Hypothalamus (tissue), 51 donors: ENCODE measurements around the gene PPP1R1A.

Source experiments
- DNase-seq, 51 donors: peaks; one replicate each; lab custom pipeline; 2025; lab: John Stamatoyannopoulos, UW

PPP1R1A gene

GRCh38 chr12:54588110-54588889 is at the start of gene PPP1R1A:
TSS of gene PPP1R1A (minus strand) at chr12:54588659. CDS start at chr12:54588488, 171 bp downstream.
- DNase-seq, result peak in 18 of 51 donors; percentile 5 to 47 (median 23)

- DNase-seq, result no peak
These were observed 46.3 kb upstream of the PPP1R1A start, which contains the start of gene LACRT for GRCh38 chr12:54634795-54635194. TSS of gene LACRT (minus strand) at chr12:54634895. CDS start at chr12:54634841, 54 bp downstream.

GRCh38 chr12:54631988-54632728 is 43.7 kb upstream of the PPP1R1A start:
- DNase-seq, result peak in 1 of 51 donors; percentile 56

- DNase-seq, result peak in 1 of 51 donors; percentile 56
These were observed 43.1 kb upstream of the PPP1R1A start for GRCh38 chr12:54631551-54631950.

- DNase-seq, result no peak
These were observed 41.5 kb upstream of the PPP1R1A start for GRCh38 chr12:54629925-54630324.

GRCh38 chr12:54628186-54628846 is 39.9 kb upstream of the PPP1R1A start:
- DNase-seq, result no peak

GRCh38 chr12:54627304-54627703 is 38.8 kb upstream of the PPP1R1A start:
- DNase-seq, result no peak

- no peak for DNase-seq
These were observed 37.1 kb upstream of the PPP1R1A start for GRCh38 chr12:54625598-54625997.

GRCh38 chr12:54624315-54625279 is 36.1 kb upstream of the PPP1R1A start:
- no peak for DNase-seq

- no peak for DNase-seq
These were observed 34.2 kb upstream of the PPP1R1A start for GRCh38 chr12:54622463-54623183.

GRCh38 chr12:54616933-54617680 is 28.6 kb upstream of the PPP1R1A start:
- no peak for DNase-seq

GRCh38 chr12:54612225-54612750 is 23.8 kb upstream of the PPP1R1A start:
- DNase-seq, result no peak

- DNase-seq, result no peak
These were observed 23.3 kb upstream of the PPP1R1A start for GRCh38 chr12:54611715-54612149.

- no peak for DNase-seq
These were observed 20.3 kb upstream of the PPP1R1A start for GRCh38 chr12:54608769-54609168.

GRCh38 chr12:54608156-54608555 is 19.7 kb upstream of the PPP1R1A start:
- peak in 2 of 51 donors; percentile 9 to 13 for DNase-seq

- no peak for DNase-seq
These were observed 18.1 kb upstream of the PPP1R1A start for GRCh38 chr12:54606556-54606955.

GRCh38 chr12:54605138-54605970 is 16.9 kb upstream of the PPP1R1A start:
- DNase-seq, result no peak
